ENCODE measurements around the gene DNAJC30. TPM values are rescaled to one million over a fixed set of nuclear protein-coding genes. Genes with fewer than 3 reads are reported as not detected.

The DNAJC30 gene
- total and polyA plus RNA-seq, 2 donors (not counting 1 experiment from before 2014, with no cell fraction given) = 3.8 to 7.3 TPM

- Histone ChIP-seq H4K20me1 (ENCODE audit: control insufficient read depth, extremely low read depth, insufficient read depth, low read length) (no peaks in the 10 kb centered on the region), H3K27ac (ENCODE audit: insufficient read depth, low read length) (no peak overlapping the region), H3K79me2 (ENCODE audit: control insufficient read depth, insufficient read depth, low read length) (no peaks in the 10 kb centered on the region), H3K4me3 (replicated peaks in 1 of 4; ENCODE audit: control extremely low read depth in 1 of 4, insufficient read depth in 1 of 4, low read depth in 3 of 4, low read length in 4 of 4) (peak overlapping the region in 2 of 4 experiments; percentile 18 to 45), H3K4me1 (ENCODE audit: control insufficient read depth, extremely low read depth, insufficient read depth, low read length) (no peaks in the 10 kb centered on the region), H3K27me3 (ENCODE audit: control insufficient read depth, insufficient read depth, low read length) (peaks cover 53% of the 10 kb centered on the region), H3K9ac (ENCODE audit: insufficient read depth, low read length) (no peak overlapping the region), H3K4me2 (ENCODE audit: extremely low read depth, insufficient read depth, low read length) (peak overlapping the region; percentile 25), H3K9me3 (ENCODE audit: control insufficient read depth, insufficient read depth, low read depth, low read length) (no peaks in the 10 kb centered on the region), H2AFZ (ENCODE audit: low read length) (no peak overlapping the region), H3K36me3 (ENCODE audit: control insufficient read depth, insufficient read depth, low read length) (no peaks in the 10 kb centered on the region)
- TF ChIP-seq EZH2 (IDR thresholded peaks at IDR 0.05; ENCODE audit: low read length, missing control alignments) = peak; percentile 95
- no peak for TF ChIP-seq CTCF (conservative IDR thresholded peaks at IDR 0.05 in 1 of 2, IDR thresholded peaks at IDR 0.05 in 1 of 2; ENCODE audit: low read depth in 1 of 2, low read length in 2 of 2)
- DNase-seq (ENCODE audit: low read depth in 2 of 2) = no peak
These were observed 35.3 kb downstream of the DNAJC30 start for GRCh38 chr7:73647725-73648592.

- peaks cover 51% of the 10 kb centered on the region for H3K27me3 ChIP-seq (ENCODE audit: control insufficient read depth, insufficient read depth, low read length)
- TF ChIP-seq EZH2 (IDR thresholded peaks at IDR 0.05; ENCODE audit: low read length, missing control alignments) = peak; percentile 9
- TF ChIP-seq CTCF (conservative IDR thresholded peaks at IDR 0.05 in 1 of 2, IDR thresholded peaks at IDR 0.05 in 1 of 2; ENCODE audit: low read depth in 1 of 2, low read length in 2 of 2) = no peak
These were observed 36.2 kb downstream of the DNAJC30 start for GRCh38 chr7:73646785-73647724.

GRCh38 chr7:73645643-73646174 is 37.5 kb downstream of the DNAJC30 start:
- no peaks in the 10 kb centered on the region for H3K36me3 ChIP-seq (ENCODE audit: control insufficient read depth, insufficient read depth, low read length)
- H3K4me2 ChIP-seq (ENCODE audit: extremely low read depth, insufficient read depth, low read length) = no peak overlapping the region
- H4K20me1 ChIP-seq (ENCODE audit: control insufficient read depth, extremely low read depth, insufficient read depth, low read length) = no peaks in the 10 kb centered on the region
- H3K9ac ChIP-seq (ENCODE audit: insufficient read depth, low read length) = no peak overlapping the region
- TF ChIP-seq EZH2 (IDR thresholded peaks at IDR 0.05; ENCODE audit: low read length, missing control alignments) (no peak), CTCF (conservative IDR thresholded peaks at IDR 0.05 in 1 of 2, IDR thresholded peaks at IDR 0.05 in 1 of 2; ENCODE audit: low read depth in 1 of 2, low read length in 2 of 2) (no peak)
- H3K27ac ChIP-seq (ENCODE audit: insufficient read depth, low read length) = no peak overlapping the region
- H3K9me3 ChIP-seq (ENCODE audit: control insufficient read depth, insufficient read depth, low read depth, low read length) = no peaks in the 10 kb centered on the region
- no peak overlapping the region for H3K4me3 ChIP-seq (replicated peaks in 1 of 4; ENCODE audit: control extremely low read depth in 1 of 4, insufficient read depth in 1 of 4, low read depth in 3 of 4, low read length in 4 of 4)
- H3K4me1 ChIP-seq (ENCODE audit: control insufficient read depth, extremely low read depth, insufficient read depth, low read length) = no peaks in the 10 kb centered on the region
- no peak for DNase-seq (ENCODE audit: low read depth in 2 of 2)
- no peaks in the 10 kb centered on the region for H3K79me2 ChIP-seq (ENCODE audit: control insufficient read depth, insufficient read depth, low read length)
- H3K27me3 ChIP-seq (ENCODE audit: control insufficient read depth, insufficient read depth, low read length) = peaks cover 44% of the 10 kb centered on the region
- no peak overlapping the region for H2AFZ ChIP-seq (ENCODE audit: low read length)

More at GRCh38 chr7:73646785-73647724, 36.2 kb downstream of the DNAJC30 start:
- Histone ChIP-seq H2AFZ (ENCODE audit: low read length) (no peak overlapping the region), H3K4me2 (ENCODE audit: extremely low read depth, insufficient read depth, low read length) (no peak overlapping the region), H3K27ac (ENCODE audit: insufficient read depth, low read length) (no peak overlapping the region), H3K36me3 (ENCODE audit: control insufficient read depth, insufficient read depth, low read length) (no peaks in the 10 kb centered on the region), H3K9me3 (ENCODE audit: control insufficient read depth, insufficient read depth, low read depth, low read length) (no peaks in the 10 kb centered on the region), H3K79me2 (ENCODE audit: control insufficient read depth, insufficient read depth, low read length) (no peaks in the 10 kb centered on the region), H3K9ac (ENCODE audit: insufficient read depth, low read length) (no peak overlapping the region), H3K4me1 (ENCODE audit: control insufficient read depth, extremely low read depth, insufficient read depth, low read length) (no peaks in the 10 kb centered on the region), H3K4me3 (replicated peaks in 1 of 4; ENCODE audit: control extremely low read depth in 1 of 4, insufficient read depth in 1 of 4, low read depth in 3 of 4, low read length in 4 of 4) (no peak overlapping the region), H4K20me1 (ENCODE audit: control insufficient read depth, extremely low read depth, insufficient read depth, low read length) (no peaks in the 10 kb centered on the region)
- no peak for DNase-seq (ENCODE audit: low read depth in 2 of 2)
